MCF 10A (cell line): ENCODE results near the gene CHMP6. TPM values are rescaled to one million over a fixed set of nuclear protein-coding genes. Genes with fewer than 3 reads are reported as not detected.

Experiments
- BruUV-seq: library from RNA; stranded (reverse); fragments of 400-500 nt; replicated peaks from 2 replicates; lab custom pipeline; 2021; lab: Mats Ljungman, UMichigan
- CTCF ChIA-PET: fragments of 300-600 bp; sonication (Branson Sonifier 250); formaldehyde crosslinking; extraction: SDS; loops from one replicate; lab custom pipeline; 2021; ENCODE audit warnings: antibody characterized with exemption, inconsistent platforms; lab: Yijun Ruan, JAX
- POLR2A ChIA-PET: fragments of 300-600, 350-650 bp; sonication (Branson Sonifier 250); formaldehyde crosslinking; extraction: SDS; loops from one replicate; lab custom pipeline; 2020; ENCODE audit warnings: antibody characterized with exemption, inconsistent platforms; lab: Yijun Ruan, JAX
- DNase-seq: peaks from one replicate; pipeline ENCODE4 v3.0.0-alpha.2; 2018; ENCODE audit not compliant: unreplicated experiment
- H3K27ac Mint-ChIP-seq: one replicate; pipeline ENCODE4 v1.8.0; 2022; ENCODE audit warnings: mild to moderate bottlenecking, low read depth, mixed read lengths; ENCODE audit not compliant: unreplicated experiment
- H3K27me3 Mint-ChIP-seq: one replicate; pipeline ENCODE4 v1.8.0; 2022; ENCODE audit warnings: mixed read lengths; ENCODE audit not compliant: insufficient read depth, unreplicated experiment
- H3K36me3 Mint-ChIP-seq: one replicate; pipeline ENCODE4 v1.8.0; 2022; ENCODE audit warnings: mild to moderate bottlenecking, moderate library complexity, mixed read lengths; ENCODE audit not compliant: insufficient read depth, unreplicated experiment
- H3K4me1 Mint-ChIP-seq: one replicate; pipeline ENCODE4 v1.8.0; 2022; ENCODE audit warnings: mixed read lengths; ENCODE audit not compliant: insufficient read depth, unreplicated experiment
- H3K4me3 Mint-ChIP-seq: one replicate; pipeline ENCODE4 v1.8.0; 2022; ENCODE audit warnings: mild to moderate bottlenecking, moderate library complexity, mixed read lengths; ENCODE audit not compliant: unreplicated experiment
- H3K9me3 Mint-ChIP-seq: one replicate; pipeline ENCODE4 v1.8.0; 2022; ENCODE audit warnings: mixed read lengths; ENCODE audit not compliant: unreplicated experiment
- intact Hi-C: fragments of 100-400 bp; cut with micrococcal nuclease; formaldehyde crosslinking; loops from 2 replicates; pipeline ENCODE4 v1.14.1; 2022
- total RNA-seq: library from RNA; stranded (reverse); gene quantifications from 2 replicates; pipeline ENCODE4 v1.2.3, GENCODE V29; 2022
- TF ChIP-seq, protein P1 (sequence below): fragments of 200-600 bp; IDR thresholded peaks from one replicate; pipeline ENCODE4 v1.8.0; 2022; ENCODE audit warnings: antibody characterized with exemption, mild to moderate bottlenecking; ENCODE audit not compliant: unreplicated experiment

CHMP6 gene
- total RNA-seq, 1 experiment from 2014 or later: 19.5 TPM

DNA sequence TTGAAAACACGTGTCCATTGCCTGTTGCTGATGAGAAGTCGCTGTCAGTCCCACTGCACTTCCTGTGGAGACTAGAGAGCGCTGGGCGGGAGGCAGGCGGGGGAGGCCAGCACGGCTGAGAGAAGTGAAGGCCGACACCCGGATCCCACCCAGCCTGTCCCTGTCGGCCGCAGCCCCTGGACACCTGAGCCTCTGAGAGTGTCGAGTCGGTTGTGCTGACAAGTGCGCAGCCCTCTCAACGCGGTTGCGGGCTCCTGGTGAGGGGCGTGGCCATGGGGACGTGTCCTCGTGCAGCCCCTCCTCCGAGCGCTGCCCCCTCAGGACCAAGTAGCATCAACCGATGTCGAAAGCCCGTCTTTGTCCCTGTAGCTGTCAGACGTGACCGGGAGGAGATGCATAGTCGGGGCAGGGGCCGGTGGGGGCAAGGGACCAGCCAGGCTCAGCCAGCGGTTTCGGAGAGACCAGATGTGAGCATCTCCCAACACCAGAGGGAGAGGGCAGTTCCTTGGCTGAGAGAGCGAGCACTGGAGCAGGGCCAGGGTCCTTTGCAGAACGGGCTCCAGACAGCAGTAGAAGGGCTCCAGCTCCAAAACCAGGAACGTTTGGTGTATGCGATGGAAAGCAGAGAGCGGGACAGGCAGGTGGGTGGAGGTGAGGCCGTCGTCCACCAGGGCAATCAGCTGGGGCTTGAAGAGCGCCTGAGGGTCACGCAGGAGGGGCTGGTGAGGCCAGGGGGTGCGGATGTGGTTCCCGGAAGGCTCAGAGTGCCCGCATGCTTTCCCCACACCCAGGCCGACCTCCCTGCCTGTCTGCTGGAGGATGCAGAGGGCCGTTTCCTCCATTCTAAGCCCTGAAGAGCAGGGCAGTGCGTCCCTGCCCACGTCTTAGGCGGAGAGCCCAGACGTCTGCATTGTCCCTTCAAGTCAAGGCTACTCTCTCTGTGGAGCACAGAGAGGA, 43.3 kb upstream of the CHMP6 start:
- H3K36me3 Mint-ChIP-seq: peaks cover 9% of the 10 kb centered on the region
- DNase-seq: no peak
- intact Hi-C loops: no loop called here
- ChIA-PET CTCF (no interaction called here), POLR2A (no interaction called here)
- no peak overlapping the region for H3K4me3 Mint-ChIP-seq
- no peaks in the 10 kb centered on the region for H3K9me3 Mint-ChIP-seq
- no peaks in the 10 kb centered on the region for H3K4me1 Mint-ChIP-seq
- H3K27me3 Mint-ChIP-seq: no peaks in the 10 kb centered on the region
- BruUV-seq: no TSS peak
- H3K27ac Mint-ChIP-seq: no peak overlapping the region
- TF ChIP-seq, protein P1, sequence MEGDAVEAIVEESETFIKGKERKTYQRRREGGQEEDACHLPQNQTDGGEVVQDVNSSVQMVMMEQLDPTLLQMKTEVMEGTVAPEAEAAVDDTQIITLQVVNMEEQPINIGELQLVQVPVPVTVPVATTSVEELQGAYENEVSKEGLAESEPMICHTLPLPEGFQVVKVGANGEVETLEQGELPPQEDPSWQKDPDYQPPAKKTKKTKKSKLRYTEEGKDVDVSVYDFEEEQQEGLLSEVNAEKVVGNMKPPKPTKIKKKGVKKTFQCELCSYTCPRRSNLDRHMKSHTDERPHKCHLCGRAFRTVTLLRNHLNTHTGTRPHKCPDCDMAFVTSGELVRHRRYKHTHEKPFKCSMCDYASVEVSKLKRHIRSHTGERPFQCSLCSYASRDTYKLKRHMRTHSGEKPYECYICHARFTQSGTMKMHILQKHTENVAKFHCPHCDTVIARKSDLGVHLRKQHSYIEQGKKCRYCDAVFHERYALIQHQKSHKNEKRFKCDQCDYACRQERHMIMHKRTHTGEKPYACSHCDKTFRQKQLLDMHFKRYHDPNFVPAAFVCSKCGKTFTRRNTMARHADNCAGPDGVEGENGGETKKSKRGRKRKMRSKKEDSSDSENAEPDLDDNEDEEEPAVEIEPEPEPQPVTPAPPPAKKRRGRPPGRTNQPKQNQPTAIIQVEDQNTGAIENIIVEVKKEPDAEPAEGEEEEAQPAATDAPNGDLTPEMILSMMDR: no peak

GRCh38 chr17:80948976-80949450, 42.6 kb upstream of the CHMP6 start:
- ChIA-PET CTCF (no interaction called here), POLR2A (no interaction called here)
- Mint-ChIP-seq H3K27me3 (no peaks in the 10 kb centered on the region), H3K4me3 (no peak overlapping the region), H3K4me1 (no peaks in the 10 kb centered on the region), H3K27ac (no peak overlapping the region), H3K9me3 (no peaks in the 10 kb centered on the region), H3K36me3 (peaks cover 7% of the 10 kb centered on the region)
- no peak for DNase-seq
- TF ChIP-seq, protein P1: no peak
- no TSS peak for BruUV-seq
- intact Hi-C loops: no loop called here

DNA sequence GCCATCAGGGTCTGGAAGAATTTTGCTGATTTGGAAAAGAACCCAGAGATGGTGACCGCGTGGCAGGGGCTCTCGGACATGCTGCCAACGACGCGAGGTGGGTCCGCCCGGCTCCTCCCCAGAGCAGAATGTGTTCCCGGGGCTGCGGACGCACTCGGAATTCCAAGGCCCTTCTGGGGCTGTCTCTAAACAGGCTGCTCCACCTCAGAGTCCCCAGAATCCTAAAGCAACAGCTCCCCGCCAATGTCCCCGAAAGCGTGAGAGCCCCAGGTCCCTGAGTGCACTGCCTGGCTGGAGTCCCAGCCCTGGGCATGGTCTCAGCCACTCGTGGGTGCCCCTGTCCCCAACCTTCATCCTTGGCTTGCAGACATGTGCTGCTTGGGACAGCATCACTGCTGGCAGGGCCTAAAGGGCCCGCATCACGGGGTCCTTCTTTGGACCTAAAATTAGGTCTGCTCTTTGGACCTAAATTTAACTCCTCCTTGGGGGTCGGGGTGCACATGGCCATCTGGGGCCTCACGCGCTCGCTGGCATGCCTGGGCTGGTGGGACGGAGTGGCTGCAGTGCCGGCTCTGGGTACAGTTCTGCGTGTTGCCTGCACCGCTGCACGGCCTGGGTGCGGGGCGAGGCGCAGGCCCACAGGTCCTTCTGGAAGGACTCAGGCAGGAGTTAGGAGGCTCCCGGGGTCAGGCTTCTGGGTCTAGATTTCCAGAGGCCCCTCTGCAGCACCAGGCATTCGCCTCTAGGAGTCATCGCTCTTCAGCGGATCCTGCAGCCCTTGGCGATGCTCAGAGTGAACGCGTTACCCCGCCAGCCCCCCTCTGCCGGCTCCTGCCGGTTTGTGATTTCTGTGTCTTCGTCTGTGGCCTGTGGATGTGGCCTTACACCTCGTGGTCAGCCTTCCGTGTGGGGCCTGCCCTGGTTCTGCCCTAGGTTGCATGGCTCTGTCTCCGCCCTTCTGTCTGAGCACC, 41.9 kb upstream of the CHMP6 start:
- Mint-ChIP-seq H3K36me3 (peaks cover under 1% of the 10 kb centered on the region), H3K9me3 (no peaks in the 10 kb centered on the region), H3K4me3 (no peak overlapping the region), H3K27me3 (no peaks in the 10 kb centered on the region), H3K4me1 (no peaks in the 10 kb centered on the region), H3K27ac (no peak overlapping the region)
- POLR2A ChIA-PET: interaction anchor here (0.7 kb wide), 1 partner anchor 1050 kb away, joined by 3 read pairs; no protein-coding TSS in a partner anchor
- no TSS peak for BruUV-seq
- no peak for DNase-seq
- CTCF ChIA-PET: no interaction called here
- TF ChIP-seq, protein P1: no peak
- intact Hi-C loops: no loop called here
